ENCODE results near the gene PORCN.

The PORCN gene

GRCh38 chrX:48476919-48477318, 31.9 kb upstream of the PORCN start:
- no peak for DNase-seq (ENCODE audit: low spot score)

- no peak for DNase-seq (ENCODE audit: low spot score)
Observed at GRCh38 chrX:48477960-48478755, 30.6 kb upstream of the PORCN start.

GRCh38 chrX:48478806-48479205, 30.0 kb upstream of the PORCN start:
- DNase-seq (ENCODE audit: low spot score): no peak

GRCh38 chrX:48480142-48480541, 28.6 kb upstream of the PORCN start:
- no peak for DNase-seq (ENCODE audit: low spot score)

GRCh38 chrX:48480583-48480982, 28.2 kb upstream of the PORCN start:
- DNase-seq (ENCODE audit: low spot score): no peak

- no peak for DNase-seq (ENCODE audit: low spot score)
Observed at GRCh38 chrX:48482526-48482925, 26.3 kb upstream of the PORCN start.

GRCh38 chrX:48487362-48487798, 21.4 kb upstream of the PORCN start:
- no peak for DNase-seq (ENCODE audit: low spot score)

- DNase-seq (ENCODE audit: low spot score): no peak
Observed at GRCh38 chrX:48488034-48488433, 20.8 kb upstream of the PORCN start.

GRCh38 chrX:48489296-48489695, 19.5 kb upstream of the PORCN start:
- DNase-seq (ENCODE audit: low spot score): no peak

GRCh38 chrX:48489892-48490291, 18.9 kb upstream of the PORCN start:
- DNase-seq (ENCODE audit: low spot score): no peak

GRCh38 chrX:48490661-48491060, 18.1 kb upstream of the PORCN start:
- DNase-seq (ENCODE audit: low spot score): no peak

GRCh38 chrX:48491809-48492208, 17.0 kb upstream of the PORCN start:
- DNase-seq (ENCODE audit: low spot score): no peak

- DNase-seq (ENCODE audit: low spot score): no peak
Observed at GRCh38 chrX:48492293-48492910, 16.4 kb upstream of the PORCN start.

GRCh38 chrX:48493890-48494364, 14.9 kb upstream of the PORCN start:
- DNase-seq (ENCODE audit: low spot score): peak; percentile 60

GRCh38 chrX:48496660-48497059, 12.1 kb upstream of the PORCN start:
- DNase-seq (ENCODE audit: low spot score): no peak

GRCh38 chrX:48497871-48498270, 10.9 kb upstream of the PORCN start:
- DNase-seq (ENCODE audit: low spot score): no peak

- no peak for DNase-seq (ENCODE audit: low spot score)
Observed at GRCh38 chrX:48498374-48498809, 10.4 kb upstream of the PORCN start.

- no peak for DNase-seq (ENCODE audit: low spot score)
Observed at GRCh38 chrX:48504261-48504660, 4.5 kb upstream of the PORCN start.

GRCh38 chrX:48505481-48505880, 3.3 kb upstream of the PORCN start:
- no peak for DNase-seq (ENCODE audit: low spot score)

GRCh38 chrX:48507246-48507645, 1.5 kb upstream of the PORCN start:
- DNase-seq (ENCODE audit: low spot score): no peak

GRCh38 chrX:48509245-48509590, 426 bp downstream of the PORCN start:
- DNase-seq (ENCODE audit: low spot score): peak; percentile 13

GRCh38 chrX:48509619-48510018, 827 bp downstream of the PORCN start:
- no peak for DNase-seq (ENCODE audit: low spot score)

- no peak for DNase-seq (ENCODE audit: low spot score)
Observed at GRCh38 chrX:48511560-48511959, 2.8 kb downstream of the PORCN start.
